HepG2 (cell line): ENCODE results near the gene NYAP1. TPM values are rescaled to one million over a fixed set of nuclear protein-coding genes. Genes with fewer than 3 reads are reported as not detected.

ENCODE experiments used
- NCOA5 ChIP-seq: sonication (generic); formaldehyde crosslinking; IDR thresholded peaks from 2 replicates; pipeline ENCODE4 v1.4.0; 2020; ENCODE audit warnings: missing genetic modification reagents
- RAD21 ChIP-seq: fragments of 450-650 bp; formaldehyde crosslinking; IDR thresholded peaks from 2 replicates; pipeline ENCODE4 v1.5.0; 2020; ENCODE audit warnings: mild to moderate bottlenecking
- RXRA ChIP-seq: sonication (generic); formaldehyde crosslinking; IDR thresholded peaks from 2 replicates; pipeline ENCODE4 v1.5.1; 2020; ENCODE audit warnings: missing genetic modification reagents
- THAP11 ChIP-seq: IDR thresholded peaks from 2 replicates; pipeline ENCODE4 v1.6.1; 2016; ENCODE audit warnings: missing biosample characterization, missing genetic modification reagents
- ZNF160 ChIP-seq: sonication (generic); formaldehyde crosslinking; IDR thresholded peaks from 2 replicates; pipeline ENCODE4 v1.8.0; 2022; ENCODE audit warnings: mild to moderate bottlenecking, inconsistent platforms, missing genetic modification reagents
- ZNF3 ChIP-seq: IDR thresholded peaks from 2 replicates; pipeline ENCODE4 v1.7.0; 2017; ENCODE audit warnings: inconsistent platforms
- polyA plus RNA-seq, 8 experiments: library from polyadenylated mRNA; depleted of rRNA in 3 of 8; stranded (reverse) in 7 of 8; unstranded in 1 of 8; fragments of >200 nt; fragmentation: Illumina TruSeq in 4 of 8; extraction: Trizol in 4 of 8; gene quantifications; 2 replicates each; pipeline versions ENCODE4 v1.2.1 to v1.2.3, GENCODE V29; 2011 to 2016; ENCODE audit warnings: low read depth in 4 of 8, missing spikeins in 1 of 8, mixed read lengths in 1 of 8; ENCODE audit not compliant: insufficient read depth in 1 of 8
- total RNA-seq, 5 experiments: library from RNA; depleted of rRNA; stranded (reverse); fragments of >200 nt; fragmentation: Illumina TruSeq; extraction: Trizol; gene quantifications; 2 replicates each; pipeline ENCODE4 v1.2.3, GENCODE V29; 2016; ENCODE audit warnings: low read depth in 1 of 5
- TF ChIP-seq, protein P1 (sequence below), 2 experiments: sonication (generic) in 1 of 2; formaldehyde crosslinking in 1 of 2; IDR thresholded peaks; 2 replicates each; pipeline versions ENCODE4 v1.4.0 to v1.6.1; 2018 to 2020; ENCODE audit warnings: missing genetic modification reagents in 2 of 2, borderline replicate concordance in 1 of 2, low read depth in 1 of 2, mild to moderate bottlenecking in 1 of 2, missing biosample characterization in 1 of 2
- TF ChIP-seq, protein P2 (sequence below): sonication (generic); formaldehyde crosslinking; IDR thresholded peaks from 2 replicates; pipeline ENCODE4 v1.4.0; 2020; ENCODE audit warnings: mild to moderate bottlenecking, missing genetic modification reagents, borderline replicate concordance
- TF ChIP-seq, protein P3 (sequence below): sonication (generic); formaldehyde crosslinking; IDR thresholded peaks from 2 replicates; pipeline ENCODE4 v1.5.1; 2020; ENCODE audit warnings: missing genetic modification reagents, mild to moderate bottlenecking, borderline replicate concordance
- TF ChIP-seq, protein P4 (sequence below): sonication (generic); formaldehyde crosslinking; IDR thresholded peaks from 2 replicates; pipeline ENCODE4 v1.4.0; 2020; ENCODE audit warnings: mild to moderate bottlenecking, missing genetic modification reagents

Gene NYAP1
- total and polyA plus RNA-seq, 2 of the 13 experiments (the other 11 are each of a cell fraction or from before 2014, with no cell fraction given) = 0.15 to 0.46 TPM

DNA sequence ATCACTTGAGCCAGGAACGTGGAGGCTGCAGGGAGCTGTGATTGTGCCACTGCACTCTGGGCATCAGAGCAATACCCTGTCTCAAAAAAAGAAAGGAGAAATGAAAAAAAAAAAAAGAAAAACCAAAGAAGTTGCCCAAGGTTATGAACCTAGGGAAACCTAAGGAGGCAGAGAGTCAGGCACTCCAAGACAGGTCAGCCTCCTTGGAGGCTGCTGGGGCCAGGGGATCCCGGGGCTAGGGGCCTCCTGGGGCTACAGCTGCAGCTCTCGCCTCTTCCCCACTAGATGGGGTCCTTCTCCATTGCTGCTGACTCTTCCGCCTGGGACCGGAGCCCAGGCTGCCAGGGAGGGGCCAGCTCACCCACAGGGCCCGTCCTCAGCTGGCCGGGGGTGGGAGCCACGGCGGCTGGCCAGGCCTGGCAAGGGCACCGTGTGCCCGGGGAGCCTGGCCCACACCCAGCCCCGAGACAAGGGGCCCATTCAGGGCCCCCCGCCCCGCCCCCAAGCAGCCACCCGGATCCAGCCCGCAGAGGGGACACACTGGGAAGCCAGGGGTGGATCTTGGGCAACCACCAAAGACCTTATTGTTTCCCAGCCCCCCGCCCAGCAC lies 17.9 kb upstream of the NYAP1 start (continued):
- TF ChIP-seq, protein P1, sequence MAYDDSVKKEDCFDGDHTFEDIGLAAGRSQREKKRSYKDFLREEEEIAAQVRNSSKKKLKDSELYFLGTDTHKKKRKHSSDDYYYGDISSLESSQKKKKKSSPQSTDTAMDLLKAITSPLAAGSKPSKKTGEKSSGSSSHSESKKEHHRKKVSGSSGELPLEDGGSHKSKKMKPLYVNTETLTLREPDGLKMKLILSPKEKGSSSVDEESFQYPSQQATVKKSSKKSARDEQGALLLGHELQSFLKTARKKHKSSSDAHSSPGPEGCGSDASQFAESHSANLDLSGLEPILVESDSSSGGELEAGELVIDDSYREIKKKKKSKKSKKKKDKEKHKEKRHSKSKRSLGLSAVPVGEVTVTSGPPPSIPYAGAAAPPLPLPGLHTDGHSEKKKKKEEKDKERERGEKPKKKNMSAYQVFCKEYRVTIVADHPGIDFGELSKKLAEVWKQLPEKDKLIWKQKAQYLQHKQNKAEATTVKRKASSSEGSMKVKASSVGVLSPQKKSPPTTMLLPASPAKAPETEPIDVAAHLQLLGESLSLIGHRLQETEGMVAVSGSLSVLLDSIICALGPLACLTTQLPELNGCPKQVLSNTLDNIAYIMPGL (CRISPR knock-in tag; IDR thresholded peaks at IDR 0.05; ENCODE audit: borderline replicate concordance in 1 of 2, low read depth in 1 of 2) = peak; percentile 36 to 58; a peak in 2 of 4 replicates
- TF ChIP-seq ZNF3 (CRISPR knock-in tag) = no peak
- TF ChIP-seq, protein P2, sequence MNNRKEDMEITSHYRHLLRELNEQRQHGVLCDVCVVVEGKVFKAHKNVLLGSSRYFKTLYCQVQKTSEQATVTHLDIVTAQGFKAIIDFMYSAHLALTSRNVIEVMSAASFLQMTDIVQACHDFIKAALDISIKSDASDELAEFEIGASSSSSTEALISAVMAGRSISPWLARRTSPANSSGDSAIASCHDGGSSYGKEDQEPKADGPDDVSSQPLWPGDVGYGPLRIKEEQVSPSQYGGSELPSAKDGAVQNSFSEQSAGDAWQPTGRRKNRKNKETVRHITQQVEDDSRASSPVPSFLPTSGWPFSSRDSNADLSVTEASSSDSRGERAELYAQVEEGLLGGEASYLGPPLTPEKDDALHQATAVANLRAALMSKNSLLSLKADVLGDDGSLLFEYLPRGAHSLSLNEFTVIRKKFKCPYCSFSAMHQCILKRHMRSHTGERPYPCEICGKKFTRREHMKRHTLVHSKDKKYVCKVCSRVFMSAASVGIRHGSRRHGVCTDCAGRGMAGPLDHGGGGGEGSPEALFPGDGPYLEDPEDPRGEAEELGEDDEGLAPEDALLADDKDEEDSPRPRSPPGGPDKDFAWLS (CRISPR knock-in tag) = no peak
- TF ChIP-seq RAD21 (CRISPR knock-in tag) = peak; percentile 56; the same call in 1 of the 2 replicates
- no peak for TF ChIP-seq NCOA5 (CRISPR knock-in tag)
- TF ChIP-seq ZNF160 = no peak
- TF ChIP-seq, protein P3, sequence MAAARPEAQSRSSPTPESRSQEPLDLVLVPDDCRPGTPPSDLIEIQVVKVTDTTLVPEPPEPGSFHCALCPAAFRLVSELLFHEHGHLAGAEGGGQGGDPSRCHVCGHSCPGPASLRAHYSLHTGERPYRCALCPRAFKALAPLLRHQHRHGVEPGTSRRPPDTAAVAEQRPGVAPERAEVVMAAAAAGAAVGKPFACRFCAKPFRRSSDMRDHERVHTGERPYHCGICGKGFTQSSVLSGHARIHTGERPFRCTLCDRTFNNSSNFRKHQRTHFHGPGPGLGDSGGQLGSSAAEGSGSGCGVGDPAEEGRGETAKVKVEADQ = no peak
- peak; percentile 50; the same call in 1 of the 2 replicates for TF ChIP-seq THAP11 (CRISPR knock-in tag)
- peak; percentile 57; the same call in 1 of the 2 replicates for TF ChIP-seq RXRA (CRISPR knock-in tag)
- TF ChIP-seq, protein P4, sequence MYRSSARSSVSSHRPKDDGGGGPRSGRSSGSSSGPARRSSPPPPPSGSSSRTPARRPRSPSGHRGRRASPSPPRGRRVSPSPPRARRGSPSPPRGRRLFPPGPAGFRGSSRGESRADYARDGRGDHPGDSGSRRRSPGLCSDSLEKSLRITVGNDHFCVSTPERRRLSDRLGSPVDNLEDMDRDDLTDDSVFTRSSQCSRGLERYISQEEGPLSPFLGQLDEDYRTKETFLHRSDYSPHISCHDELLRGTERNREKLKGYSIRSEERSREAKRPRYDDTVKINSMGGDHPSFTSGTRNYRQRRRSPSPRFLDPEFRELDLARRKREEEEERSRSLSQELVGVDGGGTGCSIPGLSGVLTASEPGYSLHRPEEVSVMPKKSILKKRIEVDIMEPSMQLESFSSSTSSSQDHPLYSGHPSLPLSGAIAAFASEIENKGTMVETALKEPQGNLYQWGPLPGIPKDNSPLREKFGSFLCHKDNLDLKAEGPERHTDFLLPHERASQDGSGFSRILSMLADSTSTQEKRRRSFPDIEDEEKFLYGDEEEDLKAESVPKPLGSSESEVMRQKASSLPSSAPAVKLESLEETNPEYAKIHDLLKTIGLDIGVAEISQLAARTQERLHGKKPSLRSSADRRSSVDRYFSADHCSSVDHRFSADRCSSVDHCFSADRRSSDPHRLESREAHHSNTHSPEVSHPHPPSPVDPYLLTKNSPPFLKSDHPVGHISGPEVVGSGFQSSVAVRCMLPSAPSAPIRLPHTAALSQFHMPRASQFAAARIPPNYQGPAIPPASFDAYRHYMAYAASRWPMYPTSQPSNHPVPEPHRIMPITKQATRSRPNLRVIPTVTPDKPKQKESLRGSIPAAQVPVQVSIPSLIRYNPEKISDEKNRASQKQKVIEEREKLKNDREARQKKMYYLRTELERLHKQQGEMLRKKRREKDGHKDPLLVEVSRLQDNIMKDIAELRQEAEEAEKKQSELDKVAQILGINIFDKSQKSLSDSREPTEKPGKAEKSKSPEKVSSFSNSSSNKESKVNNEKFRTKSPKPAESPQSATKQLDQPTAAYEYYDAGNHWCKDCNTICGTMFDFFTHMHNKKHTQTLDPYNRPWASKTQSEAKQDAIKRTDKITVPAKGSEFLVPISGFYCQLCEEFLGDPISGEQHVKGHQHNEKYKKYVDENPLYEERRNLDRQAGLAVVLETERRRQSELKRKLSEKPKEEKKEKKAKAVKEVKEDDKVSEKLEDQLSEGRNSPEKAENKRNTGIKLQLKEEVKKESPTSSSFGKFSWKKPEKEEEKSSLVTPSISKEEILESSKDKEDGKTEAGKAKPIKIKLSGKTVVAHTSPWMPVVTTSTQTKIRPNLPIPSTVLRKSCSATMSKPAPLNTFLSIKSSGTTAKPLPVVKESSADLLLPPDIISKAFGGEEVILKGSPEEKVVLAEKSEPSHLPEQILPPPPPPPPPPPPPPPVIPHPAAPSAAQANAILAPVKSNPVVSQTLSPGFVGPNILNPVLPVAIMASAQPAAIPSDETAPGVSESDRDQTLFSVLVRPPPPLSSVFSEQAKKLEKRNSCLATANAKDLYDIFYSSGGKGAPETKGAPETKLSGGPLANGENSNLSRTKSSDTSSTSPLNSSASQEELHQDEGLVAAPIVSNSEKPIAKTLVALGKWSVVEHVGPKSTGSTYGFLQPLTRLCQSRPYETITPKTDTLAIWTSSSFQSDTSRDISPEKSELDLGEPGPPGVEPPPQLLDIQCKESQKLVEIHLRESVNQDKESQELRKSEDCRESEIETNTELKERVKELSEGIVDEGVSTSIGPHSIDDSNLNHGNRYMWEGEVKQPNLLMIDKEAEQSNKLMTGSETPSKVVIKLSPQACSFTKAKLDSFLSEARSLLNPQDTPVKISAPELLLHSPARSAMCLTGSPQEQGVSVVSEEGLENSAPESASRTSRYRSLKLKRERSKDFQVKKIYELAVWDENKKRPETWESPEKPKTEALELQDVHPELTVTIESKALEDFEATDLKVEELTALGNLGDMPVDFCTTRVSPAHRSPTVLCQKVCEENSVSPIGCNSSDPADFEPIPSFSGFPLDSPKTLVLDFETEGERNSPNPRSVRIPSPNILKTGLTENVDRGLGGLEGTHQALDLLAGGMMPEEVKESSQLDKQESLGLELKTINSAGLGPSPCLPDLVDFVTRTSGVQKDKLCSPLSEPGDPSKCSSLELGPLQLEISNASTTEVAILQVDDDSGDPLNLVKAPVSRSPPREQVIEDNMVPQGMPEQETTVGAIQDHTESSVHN (CRISPR knock-in tag) = no peak
